ENCODE measurements around the gene ERG28.

- no peak for TF ChIP-seq CTCF (IDR thresholded peaks at IDR 0.05)
- no peak for TF ChIP-seq POLR2A (IDR thresholded peaks at IDR 0.05)
Measured at GRCh38 chr14:75672605-75673192, 12.0 kb upstream of the ERG28 start.

Measured in body of pancreas (tissue), 4 donors.